Activated CD8-positive, alpha-beta T cell treated with anti-CD3 and anti-CD28 coated beads, Interleukin-2, amount 10 ng/mL, durations not matched to agents 7 days and 5 days (primary cell): ENCODE data around the gene RBM12. TPM values are rescaled to one million over a fixed set of nuclear protein-coding genes. Genes with fewer than 3 reads are reported as not detected.
A peak's percentile ranks its signal among the peaks of the same experiment; 100 is the strongest.

Experiments used
- ATAC-seq: fragments of 150-1000 bp; cut with Tn5 transposase; one replicate; pipeline ENCODE4 v1.10.0; 2021; ENCODE audit warnings: moderate library complexity
- CTCF ChIA-PET: fragments of 350-600 bp; sonication (Branson Sonifier 250); formaldehyde crosslinking; loops from one replicate; lab custom pipeline; 2021; ENCODE audit warnings: antibody characterized with exemption; lab: Charles Lee
- POLR2A ChIA-PET: fragments of 350-600 bp; sonication (Branson Sonifier 250); formaldehyde crosslinking; loops from one replicate; lab custom pipeline; 2021; ENCODE audit warnings: antibody characterized with exemption; lab: Charles Lee
- DNase-seq: peaks from one replicate; pipeline ENCODE4 v3.0.0-alpha.2; 2020
- H3K27ac Mint-ChIP-seq: one replicate; pipeline ENCODE4 v1.8.0; 2021; ENCODE audit warnings: mild to moderate bottlenecking, mixed read lengths
- H3K27me3 Mint-ChIP-seq: one replicate; pipeline ENCODE4 v1.8.0; 2021; ENCODE audit warnings: low read depth, mixed read lengths
- H3K36me3 Mint-ChIP-seq: one replicate; pipeline ENCODE4 v1.8.0; 2021; ENCODE audit warnings: low read depth, mixed read lengths
- H3K4me1 Mint-ChIP-seq: one replicate; pipeline ENCODE4 v1.8.0; 2021; ENCODE audit warnings: low read depth, mixed read lengths
- H3K4me3 Mint-ChIP-seq: one replicate; pipeline ENCODE4 v1.8.0; 2021; ENCODE audit warnings: mild to moderate bottlenecking, mixed read lengths
- H3K9me3 Mint-ChIP-seq: one replicate; pipeline ENCODE4 v1.8.0; 2022; ENCODE audit warnings: mixed read lengths; ENCODE audit not compliant: insufficient read depth
- total RNA-seq, 2 experiments: library from RNA; stranded (reverse); gene quantifications; one replicate each; pipeline ENCODE4 v1.2.3, GENCODE V29; 2021

Gene RBM12
- total RNA-seq, 2 experiments from 2014 or later = 112 to 119 TPM

DNA sequence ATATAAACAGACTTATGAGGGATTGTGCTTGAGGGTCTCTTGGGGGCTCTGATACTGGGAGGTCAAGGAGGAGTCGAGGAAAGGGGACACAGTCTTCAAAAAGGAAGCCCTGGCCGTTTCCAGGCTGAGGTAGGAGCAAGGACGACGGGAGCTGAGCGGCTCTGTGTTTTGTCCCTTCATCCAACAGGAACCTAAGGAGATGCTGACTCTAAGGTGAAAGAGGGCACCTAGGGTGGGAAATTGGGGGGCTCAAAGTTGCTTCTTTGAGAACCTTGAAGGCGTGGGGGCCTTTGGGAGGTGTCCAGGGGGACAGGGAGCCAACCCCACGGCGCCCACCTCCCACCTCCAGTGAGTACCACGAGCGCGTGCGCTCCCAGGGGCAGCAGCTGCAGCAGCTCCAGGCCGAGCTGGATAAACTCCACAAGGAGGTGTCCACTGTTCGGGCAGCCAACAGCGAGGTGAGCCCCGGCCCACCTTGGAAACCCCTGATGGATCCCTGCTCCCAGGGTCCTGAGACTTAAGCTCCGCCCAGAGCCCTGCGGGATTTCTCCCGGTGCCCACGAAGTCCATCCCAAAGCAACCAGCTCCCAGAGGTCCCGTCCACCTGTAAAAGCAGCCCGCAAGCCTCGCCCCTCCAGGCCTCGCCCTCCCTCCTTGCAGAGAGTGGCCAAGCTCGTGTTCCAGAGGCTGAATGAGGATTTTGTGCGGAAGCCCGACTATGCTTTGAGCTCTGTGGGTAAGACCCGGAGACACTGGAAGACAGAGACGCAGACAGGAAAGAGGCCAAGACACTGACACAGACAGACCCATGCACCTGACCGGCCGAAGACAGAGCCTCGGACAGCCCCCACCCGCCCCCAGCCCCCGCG lies 46.2 kb downstream of the RBM12 start:
- peak overlapping the region; percentile 62 for H3K27ac Mint-ChIP-seq

DNA sequence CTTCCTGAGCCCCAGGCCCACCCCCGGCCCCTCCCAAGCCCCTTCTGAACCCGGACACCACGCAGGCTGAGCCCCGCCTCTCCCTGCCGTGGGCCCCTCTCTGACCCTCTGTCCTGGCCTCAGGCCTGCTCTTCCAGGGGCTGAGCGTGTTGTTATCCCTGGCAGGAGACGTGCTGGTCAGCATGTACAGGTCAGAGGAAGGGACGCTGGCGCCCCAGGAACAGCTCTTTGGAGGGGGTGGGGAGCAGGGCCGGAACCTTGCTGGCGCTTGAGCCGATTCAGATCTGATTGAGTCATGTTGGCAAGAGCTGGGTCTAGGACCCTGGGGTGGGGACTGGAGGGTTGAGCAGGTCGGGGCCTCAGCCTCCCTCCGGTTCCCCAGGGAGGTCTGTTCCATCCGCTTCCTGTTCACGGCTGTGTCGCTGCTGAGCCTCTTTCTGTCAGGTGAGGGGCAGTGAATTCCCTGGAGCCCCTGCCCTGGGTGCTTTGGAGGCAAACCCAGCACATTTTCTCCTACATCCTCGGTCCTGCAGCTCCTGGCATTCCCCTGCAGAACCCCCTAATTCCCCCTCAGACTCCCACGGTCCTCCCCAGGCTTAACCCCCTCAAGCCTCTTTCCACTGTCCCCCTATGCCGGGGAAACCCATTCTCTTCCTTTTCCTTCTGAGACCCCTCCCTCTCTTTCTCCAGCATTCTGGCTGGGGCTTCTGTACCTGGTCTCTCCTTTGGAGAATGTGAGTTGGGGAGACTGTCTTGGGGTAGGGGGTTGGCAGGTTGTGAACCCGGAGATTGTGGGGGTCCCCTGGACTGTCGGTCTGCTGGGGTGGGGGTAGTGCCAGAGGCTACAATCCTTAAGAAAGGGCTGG lies 47.1 kb downstream of the RBM12 start:
- Mint-ChIP-seq H3K4me3 (peak overlapping the region; percentile 84), H3K27me3 (peaks cover 2% of the 10 kb centered on the region), H3K4me1 (peaks cover 43% of the 10 kb centered on the region), H3K36me3 (peaks cover 7% of the 10 kb centered on the region), H3K9me3 (no peaks in the 10 kb centered on the region), H3K27ac (peak overlapping the region; percentile 92)
- POLR2A ChIA-PET = interaction anchor here (0.6 to 5.1 kb wide), 8 partner anchors 11 to 337 kb away, joined by 3 to 72 read pairs (median 6); partner anchors contain the start of genes CPNE1, NFS1, RBM12 and RBM39
- CTCF ChIA-PET = interaction anchor here (0.8 to 4.3 kb wide), 12 partner anchors 10 to 336 kb away, joined by 3 to 43 read pairs (median 6); partner anchors contain the start of genes NFS1, ROMO1 and SCAND1
- ATAC-seq (no peak), DNase-seq (peak; percentile 63)

More for the DNA sequence above, 46.2 kb downstream of the RBM12 start:
- POLR2A ChIA-PET = interaction anchor here (0.6 to 5.1 kb wide), 8 partner anchors 10 to 150 kb away, joined by 3 to 72 read pairs (median 6); partner anchors contain the start of genes CPNE1, NFS1, RBM12 and RBM39
- CTCF ChIA-PET = interaction anchor here (0.6 to 4.3 kb wide), 27 partner anchors 9 to 336 kb away, joined by 3 to 43 read pairs (median 5); partner anchors contain the start of genes CEP250, CPNE1, ERGIC3 and PHF20
- Mint-ChIP-seq H3K9me3 (no peaks in the 10 kb centered on the region), H3K4me3 (peak overlapping the region; percentile 84), H3K4me1 (peaks cover 43% of the 10 kb centered on the region), H3K27me3 (peaks cover 2% of the 10 kb centered on the region), H3K36me3 (peaks cover 7% of the 10 kb centered on the region)
- DNase-seq = peak; percentile 41
- no peak for ATAC-seq

DNA sequence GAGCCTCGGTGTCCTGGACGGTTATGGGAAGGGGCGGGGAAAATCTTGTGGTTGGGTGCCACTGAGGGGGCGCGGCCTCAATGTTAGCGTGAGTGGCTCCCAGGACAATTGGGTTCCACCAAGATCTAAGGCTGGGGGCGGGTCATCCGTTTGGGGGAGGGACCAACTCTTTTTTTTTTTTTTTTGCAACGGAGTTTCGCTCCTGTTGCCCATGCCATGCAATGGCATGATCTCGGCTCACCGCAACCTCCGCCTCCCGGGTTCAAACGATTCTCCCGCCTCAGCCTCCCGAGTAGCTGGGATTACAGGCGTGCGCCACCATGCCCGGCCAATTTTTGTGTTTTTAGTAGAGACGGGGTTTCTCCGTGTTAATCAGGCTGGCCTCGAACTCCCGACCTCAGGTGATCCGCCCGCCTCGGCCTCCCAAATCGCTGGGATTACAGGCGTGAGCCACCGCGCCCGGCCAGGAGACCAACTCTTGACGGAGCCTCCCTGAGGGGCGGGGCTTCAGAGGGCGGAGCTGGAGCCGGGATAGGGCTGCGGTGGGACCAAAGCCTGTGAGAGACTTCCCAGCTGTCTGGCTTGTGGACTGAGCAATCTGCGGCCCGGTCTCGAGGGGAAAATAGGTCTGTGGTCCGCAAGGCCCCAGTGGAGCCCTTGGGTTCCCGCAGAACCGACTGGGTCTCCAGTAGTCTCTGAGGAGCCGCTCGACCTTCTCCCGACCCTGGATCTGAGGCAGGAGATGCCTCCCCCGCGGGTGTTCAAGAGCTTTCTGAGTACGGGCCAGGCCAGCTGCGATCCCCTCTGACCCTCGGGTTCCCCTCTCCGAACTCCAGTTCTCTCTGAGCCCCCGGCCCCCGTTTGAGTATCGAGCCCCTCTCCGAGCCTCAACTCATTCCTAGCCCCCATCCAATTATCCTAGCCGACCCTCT lies 48.0 kb downstream of the RBM12 start:
- ATAC-seq (peak; percentile 5), DNase-seq (peak; percentile 67)
- peaks cover 43% of the 10 kb centered on the region for H3K4me1 Mint-ChIP-seq
- peak overlapping the region; percentile 84 for H3K4me3 Mint-ChIP-seq
- H3K27me3 Mint-ChIP-seq = peaks cover 2% of the 10 kb centered on the region
- H3K9me3 Mint-ChIP-seq = no peaks in the 10 kb centered on the region
- POLR2A ChIA-PET = interaction anchor here (0.6 to 5.1 kb wide), 16 partner anchors 13 to 338 kb away, joined by 3 to 72 read pairs (median 4); partner anchors contain the start of genes CPNE1, RBM12, RBM39 and SCAND1
- peaks cover 5% of the 10 kb centered on the region for H3K36me3 Mint-ChIP-seq
- CTCF ChIA-PET = interaction anchor here (0.8 to 4.3 kb wide), 13 partner anchors 12 to 337 kb away, joined by 3 to 29 read pairs (median 5); partner anchors contain the start of genes ERGIC3, NFS1, RBM39 and ROMO1
- peak overlapping the region; percentile 92 for H3K27ac Mint-ChIP-seq

DNA sequence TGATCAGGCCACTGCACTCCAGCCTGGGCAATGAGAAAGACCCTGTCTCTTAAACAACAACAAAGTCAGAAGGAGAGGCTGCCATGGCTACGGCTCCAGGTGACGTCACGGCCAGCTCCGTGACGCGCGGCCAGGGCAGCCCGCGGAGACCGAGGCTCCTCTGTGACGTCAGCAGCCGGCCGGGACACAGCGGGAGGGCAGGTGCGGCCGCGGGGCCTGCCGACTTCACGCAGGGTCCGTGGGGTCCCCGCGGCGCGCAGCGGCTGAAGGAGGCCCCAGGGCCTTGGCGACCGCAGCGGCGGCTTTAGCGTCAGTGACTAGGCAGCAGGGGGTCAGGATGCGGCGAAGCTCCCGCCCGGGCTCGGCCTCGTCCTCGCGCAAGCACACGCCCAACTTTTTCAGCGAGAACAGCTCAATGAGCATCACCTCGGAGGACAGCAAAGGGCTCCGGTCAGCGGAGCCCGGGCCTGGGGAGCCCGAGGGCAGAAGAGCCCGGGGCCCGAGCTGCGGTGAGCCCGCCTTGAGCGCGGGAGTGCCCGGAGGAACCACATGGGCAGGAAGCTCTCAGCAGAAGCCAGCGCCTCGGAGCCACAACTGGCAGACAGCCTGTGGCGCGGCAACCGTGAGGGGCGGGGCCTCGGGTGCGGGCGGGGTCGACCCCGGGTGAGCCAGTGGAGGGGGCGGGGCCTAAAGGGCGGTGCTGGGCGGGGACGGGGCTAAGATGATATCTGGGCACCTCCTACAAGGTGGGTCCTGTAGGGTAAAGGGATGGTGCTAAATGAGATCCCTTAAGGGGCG lies 48.8 kb downstream of the RBM12 start, which contains the start of gene SPAG4:
Gene SPAG4 (plus strand): TSS at position 163 of the 798 bp plus-strand sequence. CDS start 175 bp downstream, at position 338.
- Mint-ChIP-seq H3K36me3 (peaks cover under 1% of the 10 kb centered on the region), H3K4me1 (peaks cover 43% of the 10 kb centered on the region), H3K27ac (peak within 1 kb of the TSS; percentile 96), H3K27me3 (peaks cover 2% of the 10 kb centered on the region), H3K9me3 (no peaks in the 10 kb centered on the region), H3K4me3 (peak within 1 kb of the TSS; percentile 84)
- ATAC-seq = peak; percentile 89
- peak; percentile 100 for DNase-seq
- POLR2A ChIA-PET = interaction anchor here (1.1 to 5.1 kb wide), 11 partner anchors 12 to 338 kb away, joined by 3 to 72 read pairs (median 5); partner anchors contain the start of genes CPNE1, RBM12, RBM39 and SCAND1
- CTCF ChIA-PET = interaction anchor here (0.7 to 1.4 kb wide), 8 partner anchors 11 to 161 kb away, joined by 3 to 9 read pairs (median 3); partner anchors contain the start of genes ERGIC3 and RBM39

DNA sequence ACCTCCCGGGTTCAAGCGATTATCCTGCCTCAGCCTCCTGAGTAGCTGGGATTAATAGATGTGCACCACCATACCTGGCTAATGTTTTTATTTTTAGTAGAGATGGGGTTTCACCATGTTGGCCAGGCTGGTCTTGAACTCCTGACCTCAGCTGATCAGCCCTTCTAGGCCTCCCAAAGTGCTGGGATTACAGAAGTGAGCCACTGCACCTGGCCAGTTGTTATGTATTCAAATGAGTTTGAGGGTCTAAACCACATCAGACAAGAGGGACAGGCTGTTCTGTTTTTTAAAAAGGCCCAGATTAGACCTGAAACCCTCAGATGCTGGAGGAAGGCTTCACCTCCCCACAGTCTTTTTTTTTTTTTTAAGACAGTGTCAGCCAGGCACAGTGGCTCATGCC lies 53.2 kb downstream of the RBM12 start:
- ATAC-seq (no peak), DNase-seq (no peak)
- Mint-ChIP-seq H3K4me1 (peaks cover 17% of the 10 kb centered on the region), H3K9me3 (no peaks in the 10 kb centered on the region), H3K4me3 (no peak overlapping the region), H3K36me3 (no peaks in the 10 kb centered on the region), H3K27ac (no peak overlapping the region), H3K27me3 (peaks cover 2% of the 10 kb centered on the region)
- CTCF ChIA-PET = interaction anchor here (0.7 kb wide), 1 partner anchor 318 kb away, joined by 3 read pairs; no protein-coding TSS in a partner anchor
- POLR2A ChIA-PET = interaction anchor here (2.3 kb wide), 1 partner anchor 12 kb away, joined by 6 read pairs; no protein-coding TSS in a partner anchor

DNA sequence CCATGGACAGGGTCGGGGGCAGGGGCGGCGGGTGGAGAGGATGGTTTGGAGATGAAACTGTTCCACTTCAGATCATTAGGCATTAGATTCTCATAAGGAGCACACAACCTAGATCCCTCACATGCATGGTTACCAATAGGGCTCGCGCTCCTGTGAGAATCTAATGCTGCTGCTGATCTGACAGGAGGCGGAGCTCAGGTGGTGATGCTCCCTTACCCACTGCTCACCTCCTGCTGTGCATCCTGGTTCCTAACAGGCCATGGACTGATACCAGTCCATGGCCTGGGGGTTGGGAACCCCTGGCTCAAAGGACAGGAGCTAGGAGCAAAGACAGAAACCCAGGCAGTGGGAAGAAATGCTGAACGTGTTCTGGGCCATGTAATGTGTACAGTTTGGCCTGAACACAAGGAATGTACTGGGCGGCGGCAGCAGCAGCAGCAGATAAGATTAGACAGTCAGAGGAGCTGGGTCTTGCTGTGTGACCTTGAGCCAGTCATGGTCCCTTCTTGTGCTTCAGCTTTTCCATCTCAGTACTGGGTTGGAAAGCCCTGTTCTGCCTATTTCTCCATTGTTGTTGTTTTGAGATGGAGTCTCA lies 53.8 kb downstream of the RBM12 start:
- ATAC-seq (no peak), DNase-seq (no peak)
- Mint-ChIP-seq H3K27me3 (peaks cover 2% of the 10 kb centered on the region), H3K36me3 (no peaks in the 10 kb centered on the region), H3K4me3 (no peak overlapping the region), H3K4me1 (peaks cover 17% of the 10 kb centered on the region), H3K9me3 (no peaks in the 10 kb centered on the region), H3K27ac (no peak overlapping the region)
- ChIA-PET CTCF (interaction anchor here (0.7 kb wide), 1 partner anchor 319 kb away, joined by 3 read pairs; no protein-coding TSS in a partner anchor), POLR2A (interaction anchor here (2.3 kb wide), 1 partner anchor 12 kb away, joined by 6 read pairs; no protein-coding TSS in a partner anchor)

DNA sequence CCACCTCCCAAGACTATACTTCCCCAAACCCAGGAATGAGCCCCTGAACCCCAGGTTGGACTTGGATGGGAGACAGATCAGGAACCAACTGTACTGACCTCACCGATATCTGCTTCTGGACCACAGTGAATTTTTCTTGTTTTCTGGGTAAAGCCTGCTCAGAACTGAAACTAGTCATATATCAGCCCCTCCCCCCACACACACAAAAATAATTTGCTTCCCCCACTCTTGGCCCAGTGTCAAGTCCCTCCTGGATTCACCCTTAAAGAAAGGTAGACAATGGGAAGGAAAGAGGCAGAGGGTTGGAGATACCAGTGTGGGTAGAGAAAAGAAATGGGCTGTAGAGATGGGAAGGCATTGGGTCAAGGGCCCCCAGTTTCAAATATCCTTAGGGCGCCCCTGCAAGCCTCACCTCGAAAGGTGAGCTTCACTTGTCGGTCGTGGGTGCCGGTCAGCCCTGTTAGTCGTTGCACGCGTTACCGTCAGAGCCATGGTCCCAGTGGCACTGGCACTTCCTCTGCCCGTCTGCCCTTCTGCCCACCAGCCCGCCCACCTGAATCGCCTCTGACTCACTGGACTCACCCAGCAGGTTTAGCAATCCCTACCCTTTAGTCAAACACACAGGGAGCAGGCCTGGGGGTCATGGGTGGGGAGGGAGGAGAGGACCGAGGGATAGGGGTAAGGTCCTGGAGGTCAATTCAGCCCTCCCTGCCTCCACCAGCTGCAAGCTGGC lies 57.5 kb downstream of the RBM12 start:
- ChIA-PET CTCF (no interaction called here), POLR2A (interaction anchor here (0.5 to 1.1 kb wide), 2 partner anchors 27 to 43 kb away, joined by 3 read pairs; no protein-coding TSS in a partner anchor)
- H3K27me3 Mint-ChIP-seq = peaks cover 15% of the 10 kb centered on the region
- H3K27ac Mint-ChIP-seq = no peak overlapping the region
- H3K4me3 Mint-ChIP-seq = no peak overlapping the region
- no peaks in the 10 kb centered on the region for H3K36me3 Mint-ChIP-seq
- no peak for DNase-seq
- no peaks in the 10 kb centered on the region for H3K9me3 Mint-ChIP-seq
- H3K4me1 Mint-ChIP-seq = peaks cover 3% of the 10 kb centered on the region
- no peak for ATAC-seq

DNA sequence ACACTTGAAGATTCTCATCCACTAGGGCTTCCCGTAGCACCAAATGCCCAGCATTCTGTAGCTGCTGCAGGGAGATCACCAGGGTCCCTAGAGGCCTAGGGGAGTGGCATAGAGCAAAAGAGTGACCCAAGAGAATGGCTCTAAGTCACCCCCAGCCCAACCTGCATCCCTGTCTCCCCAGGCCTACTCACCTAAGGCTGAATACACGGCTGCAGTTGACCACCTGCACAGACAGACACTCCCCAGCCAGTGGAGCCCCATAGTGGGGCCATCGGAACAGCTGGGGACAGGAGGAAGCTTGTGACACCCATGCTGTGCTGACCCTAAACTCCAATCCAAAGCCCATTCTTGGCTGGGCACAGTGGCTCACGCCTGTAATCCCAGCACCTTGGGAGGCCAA lies 58.6 kb downstream of the RBM12 start:
- Mint-ChIP-seq H3K4me3 (no peak overlapping the region), H3K9me3 (no peaks in the 10 kb centered on the region), H3K4me1 (peaks cover 8% of the 10 kb centered on the region), H3K27me3 (peaks cover 22% of the 10 kb centered on the region), H3K36me3 (no peaks in the 10 kb centered on the region), H3K27ac (no peak overlapping the region)
- no peak for ATAC-seq
- POLR2A ChIA-PET = interaction anchor here (1.1 kb wide), 1 partner anchor 28 kb away, joined by 3 read pairs; no protein-coding TSS in a partner anchor
- DNase-seq = no peak
- CTCF ChIA-PET = interaction anchor here (1.2 kb wide), 1 partner anchor 8 kb away, joined by 3 read pairs; no protein-coding TSS in a partner anchor

DNA sequence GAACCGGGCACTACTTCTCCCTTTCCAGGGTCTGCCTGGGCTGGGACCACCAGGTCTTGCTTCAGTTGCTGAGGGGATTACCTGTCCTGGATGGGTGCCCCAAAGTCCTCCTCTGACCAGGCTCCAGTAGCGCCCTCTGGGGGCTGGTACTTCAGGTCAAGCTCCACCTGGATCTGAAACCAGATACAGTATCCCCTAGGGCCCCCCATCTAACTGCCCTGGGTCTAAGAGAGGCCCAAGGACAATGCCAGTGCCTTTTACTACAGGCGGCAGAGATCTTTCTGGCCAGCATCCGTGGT lies 60.3 kb downstream of the RBM12 start:
- H3K36me3 Mint-ChIP-seq = no peaks in the 10 kb centered on the region
- ATAC-seq = no peak
- DNase-seq = no peak
- CTCF ChIA-PET = interaction anchor here (1.0 to 5.3 kb wide), 6 partner anchors 11 to 141 kb away, joined by 3 to 43 read pairs (median 4); partner anchors contain the start of gene SPAG4
- POLR2A ChIA-PET = interaction anchor here (1.3 kb wide), 1 partner anchor 59 kb away, joined by 3 read pairs; no protein-coding TSS in a partner anchor
- peaks cover 13% of the 10 kb centered on the region for H3K4me1 Mint-ChIP-seq
- H3K27me3 Mint-ChIP-seq = peaks cover 35% of the 10 kb centered on the region
- H3K27ac Mint-ChIP-seq = no peak overlapping the region
- no peak overlapping the region for H3K4me3 Mint-ChIP-seq
- no peaks in the 10 kb centered on the region for H3K9me3 Mint-ChIP-seq
